Stimulated activated CD8-positive, alpha-beta memory T cell treated with anti-CD3 and anti-CD28 coated beads, Interleukin-2, amount 100 ng/mL, for 48 hours (primary cell): ENCODE data around the gene SLC35D2.

ENCODE experiments used
- DNase-seq, 2 donors: peaks; one replicate each; pipeline ENCODE4 v3.0.0-alpha.2; 2020; ENCODE audit warnings: low read depth in 2 of 2

Gene SLC35D2

GRCh38 chr9:96383165-96383942 lies at the start of gene SLC35D2:
TSS of gene SLC35D2 (minus strand) at chr9:96383711. CDS start at chr9:96383634, 77 bp downstream.
- peak in 1 of 2 donors; percentile 4 for DNase-seq

- no peak for DNase-seq
These were observed 46.9 kb upstream of the SLC35D2 start for GRCh38 chr9:96430377-96430776.

- DNase-seq, result no peak
These were observed 46.2 kb upstream of the SLC35D2 start for GRCh38 chr9:96429732-96430131.

DNA sequence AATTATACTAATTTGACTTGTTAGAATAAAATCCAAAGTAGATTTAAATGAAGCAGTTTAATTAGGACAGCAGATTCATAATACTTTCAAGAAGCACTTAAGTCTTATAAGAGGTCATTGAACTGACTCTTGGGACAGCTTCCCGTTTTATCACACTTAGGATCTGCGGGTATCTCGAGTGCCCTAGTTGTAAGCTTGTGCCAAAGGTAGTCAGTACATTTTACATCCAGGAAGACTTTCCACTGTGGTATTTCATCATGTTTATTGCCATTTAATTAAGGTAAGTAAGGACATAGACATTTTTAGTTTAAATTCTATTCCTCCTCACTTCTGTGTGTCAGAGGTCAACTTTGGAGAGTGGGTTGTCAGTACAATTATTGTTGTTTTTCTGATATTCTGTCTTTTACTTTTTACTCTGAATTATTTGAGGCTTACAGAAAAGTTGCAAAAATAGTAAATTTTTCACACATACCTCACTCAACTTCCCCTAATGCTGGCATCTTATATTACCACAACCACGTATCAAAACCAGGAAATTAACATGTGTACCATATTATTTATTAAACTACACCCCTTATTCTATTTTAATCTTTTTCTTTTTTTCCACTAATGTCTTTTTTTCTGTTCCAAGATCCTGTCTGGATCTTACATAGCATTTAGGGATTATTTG lies 42.1 kb upstream of the SLC35D2 start:
- DNase-seq, result no peak

GRCh38 chr9:96423985-96424336 lies 40.5 kb upstream of the SLC35D2 start:
- DNase-seq, result no peak

DNA sequence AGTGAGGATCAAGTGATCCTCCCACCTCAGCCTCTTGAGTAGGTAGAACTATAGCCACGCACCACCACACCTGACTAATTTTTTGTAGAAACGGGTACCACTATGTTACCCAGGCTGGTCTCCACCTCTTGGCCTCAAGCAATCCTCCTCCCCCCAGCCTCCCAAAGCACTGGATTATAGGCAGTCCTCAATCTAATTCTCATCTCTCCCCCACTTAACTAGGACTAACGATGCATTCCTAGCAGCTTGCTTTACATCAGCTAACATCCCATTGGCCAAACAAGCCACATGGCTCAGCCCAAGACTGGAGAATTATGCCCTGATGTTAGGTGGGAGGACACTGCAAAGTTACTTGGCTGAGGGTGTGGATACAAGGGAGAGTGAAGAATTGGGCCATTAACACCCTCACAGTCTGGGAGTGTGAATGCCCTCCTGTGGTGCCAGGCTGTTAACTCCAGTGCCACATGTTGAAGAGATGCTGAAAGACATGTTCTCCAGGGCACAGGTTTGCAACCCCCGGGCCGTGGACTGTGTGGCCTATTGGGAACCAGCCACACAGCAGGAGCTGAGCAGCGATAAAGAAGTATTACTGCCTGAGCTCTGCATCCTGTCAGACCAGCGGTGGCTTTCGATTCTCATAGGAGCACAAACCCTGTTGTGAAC lies 39.9 kb upstream of the SLC35D2 start:
- no peak for DNase-seq

- DNase-seq, result no peak
These were observed 37.1 kb upstream of the SLC35D2 start for GRCh38 chr9:96420468-96421219.

GRCh38 chr9:96419691-96419969 lies 36.1 kb upstream of the SLC35D2 start:
- DNase-seq, result no peak

DNA sequence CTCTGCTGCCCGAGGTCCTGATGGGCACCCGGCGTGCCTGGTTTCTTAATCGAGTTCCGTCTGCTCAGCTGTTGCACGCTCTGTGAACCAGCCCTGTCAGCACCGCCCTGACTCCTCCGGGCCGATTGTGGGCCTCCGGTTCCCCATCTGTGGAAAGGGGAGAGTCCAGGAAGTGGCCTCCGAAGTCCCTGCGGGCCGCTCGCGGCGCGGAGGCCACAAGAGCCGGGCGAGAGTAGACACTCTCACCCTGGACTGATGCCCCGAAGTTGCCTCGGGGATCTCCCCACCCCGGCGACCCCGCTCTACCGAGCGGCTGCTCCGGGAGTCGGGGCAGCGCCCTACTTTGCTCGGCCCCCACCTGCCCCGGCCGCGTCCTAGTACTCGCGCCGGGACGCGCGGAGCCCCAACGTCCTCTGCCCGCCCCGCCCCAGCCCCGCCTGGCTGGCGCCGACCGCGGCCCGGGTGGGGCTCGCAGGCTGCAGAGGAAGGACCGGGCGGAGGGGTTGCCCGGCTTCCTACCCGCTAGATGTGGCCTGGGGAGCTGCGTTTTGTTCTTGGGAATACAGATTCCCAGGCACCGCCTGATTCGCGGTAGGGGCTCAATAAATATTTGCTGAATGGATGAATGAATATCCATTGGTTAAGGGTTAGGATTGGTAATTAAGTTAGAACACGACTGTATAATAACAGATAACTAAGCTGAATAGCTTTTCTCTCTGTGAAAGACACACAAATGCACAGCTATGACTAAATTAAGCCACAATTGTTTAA lies 35.6 kb upstream of the SLC35D2 start:
- DNase-seq, result peak; percentile 55 to 58

- peak; percentile 90 to 97 for DNase-seq
These were observed 34.8 kb upstream of the SLC35D2 start, which contains the start of gene ZNF367 for GRCh38 chr9:96418083-96418919. TSS of gene ZNF367 (minus strand) at chr9:96418370. CDS start at chr9:96418032, 338 bp downstream.

- DNase-seq, result peak in 1 of 2 donors; percentile 22
These were observed 34.2 kb upstream of the SLC35D2 start for GRCh38 chr9:96417661-96418082.

DNA sequence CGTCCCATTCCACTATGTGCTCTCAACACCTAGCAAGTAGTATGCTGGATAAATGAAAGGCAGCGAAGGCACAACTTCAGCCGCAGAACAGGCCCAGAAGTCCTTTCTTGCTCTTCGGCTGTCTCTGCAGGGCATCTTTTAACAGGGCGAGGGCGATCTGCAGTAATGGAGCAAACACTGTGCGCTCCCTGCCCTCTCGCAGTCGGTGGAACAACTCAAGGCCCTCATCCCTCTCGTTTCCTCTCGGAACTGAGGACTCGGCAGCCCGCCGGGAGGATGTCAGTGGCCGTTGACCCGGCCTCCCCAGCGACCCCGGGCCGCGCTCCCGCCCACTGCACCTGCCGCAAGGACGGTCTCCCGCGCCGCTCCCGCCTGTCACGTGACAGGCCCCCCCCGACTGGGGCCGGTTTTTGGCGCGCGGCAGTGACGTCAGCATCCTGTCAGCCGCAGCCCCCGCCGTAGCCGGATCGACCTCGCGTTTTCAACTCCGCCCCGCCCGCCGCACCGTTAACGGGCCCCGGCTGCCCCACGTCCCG lies 33.6 kb upstream of the SLC35D2 start:
- DNase-seq, result peak; percentile 85 to 88

GRCh38 chr9:96413302-96414221 lies 30.1 kb upstream of the SLC35D2 start:
- DNase-seq, result no peak

- DNase-seq, result no peak
These were observed 28.8 kb upstream of the SLC35D2 start for GRCh38 chr9:96412174-96412913.

DNA sequence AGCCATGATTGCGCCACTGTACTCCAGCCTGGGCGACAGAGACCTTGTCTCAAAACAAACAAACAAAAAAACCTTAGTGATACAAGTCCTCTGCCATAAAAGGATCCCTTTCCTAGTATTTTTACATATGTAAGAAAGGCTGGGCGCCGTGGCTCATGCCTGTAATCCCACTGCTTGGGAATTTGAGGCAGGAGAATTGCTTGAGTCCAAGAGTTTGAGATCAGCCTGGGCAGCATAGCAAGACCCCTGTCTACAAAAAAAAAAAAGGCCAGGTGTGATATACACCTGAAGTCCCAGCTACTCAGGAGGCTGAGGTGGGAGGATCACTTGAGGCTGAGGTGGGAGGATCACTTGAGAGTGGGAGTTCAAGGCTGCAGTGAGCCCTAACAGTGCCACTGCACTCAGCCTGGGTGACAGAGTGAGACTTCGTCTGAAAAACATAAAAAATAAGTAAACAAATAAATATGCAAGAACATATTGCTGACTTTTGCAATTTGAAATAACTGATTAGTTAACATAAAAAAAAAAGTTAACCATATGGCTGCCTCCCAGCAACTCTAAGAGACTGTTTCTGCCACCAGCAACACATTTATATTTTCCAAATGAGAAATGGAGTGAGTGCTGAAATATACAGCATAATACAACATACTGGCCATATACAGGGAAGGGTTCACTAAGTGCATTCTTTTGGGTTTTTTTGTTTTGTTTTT lies 27.8 kb upstream of the SLC35D2 start:
- no peak for DNase-seq

DNA sequence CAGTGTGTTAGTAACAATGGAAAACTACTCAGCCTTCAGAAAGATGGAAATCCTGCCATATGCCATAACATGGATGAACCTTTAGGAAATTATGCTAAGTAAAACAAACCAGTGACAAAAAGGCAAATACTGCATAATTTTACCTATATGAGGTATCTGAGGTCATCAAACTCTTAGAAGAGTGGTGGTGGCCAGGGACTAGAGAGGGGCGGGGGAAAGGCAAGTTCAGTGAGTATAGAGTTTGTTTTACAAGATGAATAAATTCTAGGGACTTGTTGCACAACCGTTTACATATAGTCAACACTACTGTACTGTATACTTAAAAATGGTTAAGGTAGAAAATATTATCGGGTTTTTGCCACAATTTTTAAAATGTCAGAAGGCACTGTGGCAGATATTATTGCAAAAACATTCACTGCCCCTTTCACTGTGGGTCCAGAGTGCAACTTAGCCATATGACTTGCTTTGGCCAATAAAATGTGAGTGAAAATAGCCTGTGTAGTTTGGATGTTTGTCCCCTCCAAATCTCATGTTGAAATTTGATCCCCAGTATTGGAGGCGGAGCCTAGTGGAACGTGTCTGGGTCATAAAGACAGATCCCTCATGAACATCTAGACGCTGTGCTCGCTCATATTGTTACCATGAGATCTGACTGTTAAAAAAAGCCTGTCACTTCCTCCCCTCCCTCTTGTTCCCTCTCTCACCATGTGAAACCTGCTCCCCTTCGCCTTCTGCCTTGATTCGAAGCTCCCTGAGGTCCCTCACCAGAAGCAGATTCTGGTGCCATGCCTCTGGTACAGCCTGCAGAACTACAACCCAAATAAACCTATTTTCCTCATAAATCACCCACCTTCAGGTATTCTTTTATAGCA lies 25.1 kb upstream of the SLC35D2 start:
- no peak for DNase-seq
